CD4-positive, alpha-beta T cell treated with Interleukin-4 for 4 hours (primary cell): ENCODE data around the gene MINDY2.
"Not testable (repeated sequence)": the region's sequence is repeated elsewhere in the genome, so short reads cannot be mapped to it uniquely, and the experiment has no call there.

Source experiments
- DNase-seq: peaks from one replicate; pipeline ENCODE4 v3.0.0-alpha.2; 2020

The MINDY2 gene

DNA sequence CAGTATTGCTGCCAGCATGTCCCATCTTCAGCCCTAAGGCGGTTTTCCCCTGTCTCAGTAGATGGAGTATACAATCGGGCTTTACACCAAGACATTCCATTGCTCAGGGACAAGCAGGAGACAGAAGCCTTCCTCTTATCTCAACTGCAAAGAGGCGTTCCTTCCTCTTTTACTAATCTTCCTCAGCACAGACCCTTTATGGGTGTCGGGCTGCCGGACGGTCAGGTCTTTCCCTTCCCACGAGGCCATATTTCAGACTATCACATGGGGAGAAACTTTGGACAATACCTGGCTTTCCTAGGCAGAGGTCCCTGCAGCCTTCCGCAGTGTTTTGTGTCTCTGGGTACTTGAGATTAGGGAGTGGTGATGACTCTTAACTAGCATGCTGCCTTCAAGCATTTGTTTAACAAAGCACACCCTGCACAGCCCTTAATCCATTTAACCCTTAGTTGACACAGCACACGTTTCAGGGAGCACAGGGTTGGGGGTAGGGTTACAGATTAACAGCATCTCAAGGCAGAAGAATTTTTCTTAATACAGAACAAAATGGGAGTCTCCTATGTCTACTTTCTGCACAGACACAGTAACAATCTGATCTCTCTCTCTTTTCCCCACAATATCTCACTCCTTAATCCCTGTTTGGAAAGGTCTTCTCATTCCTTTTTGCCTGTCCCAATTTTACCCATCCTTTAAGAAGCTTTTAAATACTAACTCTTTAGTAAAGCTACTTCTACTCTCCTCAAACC is 62.8 kb downstream of the MINDY2 start:
- DNase-seq: not testable (repeated sequence)

DNA sequence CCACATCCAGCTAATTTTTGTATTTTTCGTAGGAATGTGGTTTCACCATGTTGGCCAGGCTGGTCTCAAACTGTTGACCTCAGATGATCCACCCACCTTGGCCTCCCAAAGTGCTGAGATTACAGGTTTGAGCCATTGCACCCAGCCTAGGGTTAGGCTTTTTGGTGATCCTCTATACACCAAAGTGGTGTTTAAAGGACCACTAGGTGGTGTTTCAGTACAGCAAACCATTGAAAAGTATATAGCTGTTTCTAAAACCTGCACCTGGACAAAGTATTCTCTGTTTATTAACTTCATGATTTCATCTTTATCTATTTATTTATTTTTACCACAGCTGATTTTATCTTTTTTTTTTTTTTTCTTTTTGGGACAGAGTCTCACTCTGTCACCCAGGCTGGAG is 68.4 kb downstream of the MINDY2 start:
- DNase-seq: no peak

DNA sequence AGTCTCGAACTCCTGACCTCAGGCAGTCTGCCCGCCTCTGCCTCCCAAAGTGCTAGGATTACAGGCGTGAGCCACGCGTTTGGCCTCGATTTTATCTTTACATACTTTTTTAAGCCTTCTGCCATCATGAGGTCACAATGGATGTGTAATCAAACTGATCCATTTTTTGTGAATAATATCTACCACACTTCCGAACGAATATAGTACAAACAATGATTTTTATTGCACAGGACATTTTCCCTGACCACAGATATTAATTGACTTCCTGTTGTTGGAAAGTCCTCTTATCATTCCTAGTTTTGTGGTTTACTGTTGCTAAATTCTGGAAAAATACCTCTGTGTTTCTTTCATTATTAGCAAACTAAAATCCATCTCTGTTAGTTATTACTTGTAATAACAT is 68.9 kb downstream of the MINDY2 start:
- no peak for DNase-seq

DNA sequence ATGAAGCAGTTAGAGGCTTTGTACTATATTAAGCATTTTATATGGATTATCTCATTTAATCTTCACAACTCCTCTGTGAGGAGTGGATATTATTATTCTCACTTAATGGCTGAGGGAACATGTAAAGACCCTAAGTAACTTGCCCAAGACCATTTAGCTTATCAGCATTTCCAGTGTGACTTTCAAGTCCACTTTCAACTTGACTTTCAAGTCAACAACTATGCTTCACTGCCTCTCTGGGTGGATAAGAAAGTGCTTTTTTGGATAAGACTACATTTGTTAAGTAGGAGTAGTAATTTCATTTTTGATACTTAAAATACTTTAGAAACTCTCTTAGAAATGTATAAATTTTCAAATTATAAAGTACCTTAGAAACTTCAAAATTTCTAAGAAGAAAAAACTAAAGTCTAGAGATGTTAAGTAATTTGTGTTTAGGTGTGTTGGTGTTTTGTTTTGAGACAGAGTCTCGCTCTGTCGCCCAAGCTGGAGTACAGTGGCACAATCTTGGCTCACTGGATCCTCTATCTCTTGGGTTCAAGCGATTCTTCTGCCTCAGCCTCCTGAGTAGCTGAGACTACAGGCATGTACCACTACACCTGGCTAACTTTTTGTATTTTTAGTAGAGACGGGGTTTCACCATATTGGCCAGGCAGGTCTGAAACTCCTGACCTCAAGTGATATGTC is 71.8 kb downstream of the MINDY2 start:
- no peak for DNase-seq

DNA sequence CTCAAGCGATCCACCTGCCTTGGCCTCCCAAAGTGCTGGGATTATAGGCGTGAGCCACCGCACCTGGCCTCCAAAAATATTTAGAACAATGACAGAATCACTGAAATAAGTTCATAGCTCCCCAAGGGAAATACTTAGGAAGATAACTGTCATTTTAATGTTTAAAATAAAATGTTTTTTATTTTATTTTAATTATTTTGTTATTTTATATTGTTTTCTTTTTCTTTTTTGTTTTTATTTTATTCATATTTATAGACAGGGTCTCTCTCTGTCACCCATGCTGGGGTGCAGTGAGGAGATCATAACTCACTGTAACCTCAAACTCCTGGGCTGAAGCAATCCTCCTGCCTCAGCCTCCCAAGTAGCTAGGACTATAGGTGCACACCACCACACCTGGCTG is 80.1 kb downstream of the MINDY2 start:
- DNase-seq: not testable (repeated sequence)

DNA sequence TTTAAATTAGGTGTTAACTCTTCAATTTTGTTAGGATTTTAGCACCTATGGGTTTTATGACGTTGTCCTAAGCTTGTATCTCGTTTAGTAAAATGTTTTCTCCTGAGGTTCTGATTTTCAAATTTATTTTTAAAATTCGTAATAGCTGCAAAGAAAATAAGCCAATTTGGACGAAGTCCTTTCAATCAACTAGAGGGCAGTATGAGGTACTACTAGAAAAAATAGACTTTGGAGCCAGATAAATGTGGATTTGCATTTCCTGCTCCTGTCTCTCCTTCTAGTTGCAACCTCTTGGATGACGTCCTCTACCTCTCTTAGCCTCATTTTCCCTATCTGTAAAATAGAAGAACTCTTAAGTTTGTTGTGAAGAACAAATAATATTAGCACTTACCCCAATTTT is 81.2 kb downstream of the MINDY2 start:
- DNase-seq: no peak

DNA sequence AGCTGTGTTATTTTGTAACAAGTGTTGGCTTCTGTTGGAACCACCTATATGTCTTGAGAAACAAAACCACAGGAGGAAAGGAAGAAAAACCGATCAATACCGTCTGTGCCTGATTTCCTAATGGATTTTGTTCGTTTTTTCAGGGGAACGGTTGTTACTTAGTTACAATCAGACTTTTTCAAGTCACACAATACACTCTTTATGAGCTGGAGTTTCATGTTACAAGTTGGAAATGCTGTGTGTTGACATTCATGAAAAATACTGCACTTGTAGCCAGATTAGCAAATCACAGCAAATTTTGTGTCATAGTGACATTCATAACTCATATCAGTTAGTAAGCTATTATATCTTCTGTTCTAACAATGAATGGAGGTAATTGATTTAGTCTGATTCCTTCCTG is 83.5 kb downstream of the MINDY2 start:
- no peak for DNase-seq

DNA sequence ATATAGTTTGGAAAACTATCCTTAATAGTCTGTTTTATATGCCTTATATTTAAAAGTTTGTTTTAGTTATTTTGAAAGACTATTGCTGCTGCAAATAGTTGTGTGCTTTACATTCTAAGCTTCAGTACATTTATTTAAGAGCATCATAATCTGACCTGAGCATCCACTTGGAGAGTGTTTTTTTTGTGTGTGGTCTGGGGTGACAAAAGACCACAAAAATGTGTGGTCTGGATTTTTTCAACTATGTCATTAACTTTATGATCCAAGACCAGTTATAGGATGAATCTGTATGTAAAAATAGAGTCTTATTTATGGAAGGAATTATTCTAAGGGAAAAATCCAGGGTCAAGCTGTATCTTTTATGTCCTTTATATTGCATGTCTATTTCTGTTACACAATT is 85.0 kb downstream of the MINDY2 start:
- no peak for DNase-seq

DNA sequence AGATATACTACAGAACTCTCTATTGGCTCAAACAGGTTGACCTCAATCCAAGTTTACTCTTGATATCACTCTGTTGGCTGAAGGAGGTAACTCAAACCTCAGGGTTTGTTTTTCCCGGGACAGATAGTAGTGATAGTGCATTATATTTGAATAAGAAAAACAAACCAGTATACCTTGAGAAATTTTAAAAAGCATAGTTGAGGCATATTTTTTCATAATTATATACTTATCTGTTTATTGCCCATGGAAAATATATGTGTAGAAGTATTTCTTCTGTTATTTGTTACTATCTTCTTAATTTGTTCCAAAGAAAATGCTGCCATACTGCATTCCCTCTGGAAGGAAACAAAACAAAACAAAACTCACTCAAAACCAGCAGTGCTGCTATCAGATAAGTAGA is 85.5 kb downstream of the MINDY2 start:
- not testable (repeated sequence) for DNase-seq

DNA sequence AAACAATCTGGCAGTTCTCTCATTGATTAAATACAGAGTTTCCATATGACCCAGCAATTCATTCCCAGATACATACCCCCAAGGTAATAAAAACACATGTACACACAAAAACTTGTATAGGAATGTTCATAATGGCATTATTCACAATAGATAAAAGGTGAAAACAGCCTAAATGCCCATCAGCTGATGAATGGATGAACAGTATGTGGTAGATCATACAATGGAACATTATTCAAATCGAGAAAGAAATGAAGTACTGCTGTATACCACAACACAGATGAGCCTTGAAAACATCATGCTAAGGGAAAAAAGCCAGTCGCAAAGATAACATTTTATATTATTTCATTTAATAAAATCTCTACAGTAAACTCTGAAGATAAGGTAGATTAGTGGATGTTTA is 91.2 kb downstream of the MINDY2 start:
- DNase-seq: no peak

DNA sequence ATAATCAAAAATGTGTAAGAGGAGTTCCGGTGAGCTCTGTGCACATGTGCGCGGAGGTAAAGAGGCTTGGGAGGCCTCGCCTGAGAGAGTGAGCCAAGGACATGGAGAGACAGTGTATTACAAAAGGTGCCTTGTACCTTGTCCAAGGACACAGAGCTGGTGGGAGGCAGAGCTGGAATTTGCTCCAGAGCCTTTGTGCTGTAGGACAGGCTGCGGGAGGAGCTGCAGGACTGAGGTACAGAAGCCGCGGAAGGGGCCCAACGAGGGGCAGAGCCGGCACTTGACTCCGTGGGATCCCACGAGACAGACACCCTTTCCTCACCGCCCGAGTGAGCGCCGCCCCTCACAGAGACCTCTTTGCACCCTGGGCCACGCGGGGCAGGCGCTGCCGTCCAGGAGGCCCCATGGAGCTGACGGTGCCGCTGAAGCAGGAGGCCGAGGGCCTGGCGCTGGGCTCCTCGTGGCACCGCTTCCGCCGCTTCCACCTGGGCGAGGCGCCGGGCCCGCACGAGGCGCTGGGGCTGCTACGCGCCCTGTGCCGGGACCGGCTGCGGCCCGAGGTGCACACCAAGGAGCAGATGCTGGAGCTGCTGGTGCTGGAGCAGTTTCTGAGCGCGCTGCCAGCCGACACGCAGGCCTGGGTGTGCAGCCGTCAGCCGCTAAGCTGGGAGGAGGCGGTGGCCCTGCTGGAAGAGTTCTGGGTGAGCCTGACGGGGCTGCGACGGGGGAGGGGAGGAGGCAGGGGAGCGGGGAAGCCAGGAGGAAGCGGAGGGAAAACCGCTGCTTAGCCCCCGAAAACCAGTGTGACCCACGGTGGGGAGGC is 93.7 kb downstream of the MINDY2 start:
- DNase-seq: no peak

DNA sequence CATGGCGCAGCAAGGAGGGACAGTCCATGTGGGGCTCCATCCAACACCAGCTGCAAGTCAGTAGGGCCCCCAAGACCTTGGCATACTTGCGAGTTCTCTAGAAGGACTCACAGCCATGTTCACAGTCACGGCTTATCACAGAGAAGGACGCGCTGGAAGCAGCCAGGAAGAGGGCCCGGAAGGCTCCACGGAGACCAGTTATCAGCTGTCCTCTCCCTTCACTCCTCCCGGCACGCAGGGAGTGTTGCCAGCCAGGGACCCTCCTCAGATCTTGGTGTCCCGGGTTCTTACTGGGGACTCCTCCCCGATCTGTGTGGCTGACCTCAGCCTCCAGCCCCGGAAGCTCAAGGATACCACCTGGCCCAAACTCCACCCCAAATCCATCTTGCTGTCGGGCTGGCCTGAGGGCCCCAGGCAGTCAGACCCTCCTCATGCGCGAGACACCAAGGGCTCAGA is 94.4 kb downstream of the MINDY2 start:
- DNase-seq: no peak

DNA sequence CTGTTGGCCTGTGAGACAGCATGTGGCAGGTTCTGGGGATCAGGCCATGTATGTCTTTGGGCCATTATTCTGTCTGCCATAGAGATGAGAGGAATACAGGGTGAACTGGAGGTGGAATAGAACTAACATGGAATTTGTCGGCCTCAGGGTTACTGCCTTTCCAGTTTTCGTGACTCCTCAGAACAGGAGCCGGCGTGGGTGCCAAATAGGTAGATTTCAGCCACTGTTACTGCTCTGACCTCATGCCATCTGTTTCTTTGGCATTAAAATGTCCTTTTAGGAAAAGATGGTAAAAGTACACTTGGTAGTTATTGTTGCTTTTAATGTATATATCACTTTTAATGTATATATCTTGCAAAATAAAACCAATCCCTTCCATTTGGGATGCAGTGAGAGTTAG is 96.8 kb downstream of the MINDY2 start:
- no peak for DNase-seq

DNA sequence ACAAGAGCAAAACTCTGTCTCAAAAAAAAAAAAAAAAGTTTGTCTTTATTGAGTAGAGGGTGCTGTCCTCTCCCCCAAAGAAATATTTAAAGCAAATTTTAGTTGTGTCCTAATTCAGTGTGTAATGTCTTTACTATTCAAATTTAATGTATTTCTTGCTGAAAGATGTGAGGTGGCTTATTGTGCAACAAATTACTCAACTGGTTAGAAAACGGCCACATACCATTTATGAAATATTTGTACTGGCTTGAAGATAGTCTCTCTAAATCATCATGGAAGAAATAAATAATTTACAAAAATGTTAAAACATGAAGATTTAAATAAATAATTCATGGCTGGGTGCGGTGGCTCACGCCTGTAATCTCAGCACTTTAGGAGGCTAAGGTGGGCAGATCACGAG is 99.3 kb downstream of the MINDY2 start:
- no peak for DNase-seq

DNA sequence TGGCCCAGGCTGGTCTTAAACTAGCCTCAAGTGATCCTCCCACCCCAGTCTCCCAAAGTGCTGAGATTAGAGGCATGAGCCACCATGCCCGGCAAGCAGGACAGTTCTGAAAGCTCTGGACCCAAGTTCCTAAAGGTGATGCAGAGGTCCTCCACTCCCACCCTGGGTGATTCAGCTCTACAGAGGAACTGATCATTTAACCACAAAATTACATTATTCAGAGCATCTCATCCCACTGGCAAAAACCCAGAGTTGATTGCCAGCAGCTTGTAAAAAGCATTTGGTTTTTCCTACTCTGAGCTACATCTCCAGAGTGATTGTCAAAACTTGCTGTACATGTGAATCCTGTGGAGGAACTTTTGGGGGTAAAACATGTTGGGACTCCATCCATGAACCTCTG is 102.2 kb downstream of the MINDY2 start:
- no peak for DNase-seq

DNA sequence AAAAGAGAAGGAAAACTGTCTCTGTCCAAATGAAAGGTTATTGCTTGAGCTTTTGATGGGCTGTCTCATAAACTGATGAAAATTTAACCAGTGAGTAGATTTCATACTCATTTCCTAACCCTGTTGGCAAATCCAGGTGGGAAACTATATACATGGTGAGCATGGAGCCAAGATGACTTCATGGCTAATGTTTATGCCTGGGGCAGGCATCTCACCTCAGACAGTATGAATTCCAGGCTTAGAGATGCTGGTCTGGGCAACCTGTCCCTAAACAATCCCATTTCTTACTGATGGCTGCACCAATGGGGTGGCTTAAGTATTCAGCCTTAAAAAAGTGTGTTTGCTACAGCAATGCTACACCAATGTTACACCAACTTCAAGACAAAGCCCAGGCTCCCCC is 104.2 kb downstream of the MINDY2 start:
- DNase-seq: no peak

DNA sequence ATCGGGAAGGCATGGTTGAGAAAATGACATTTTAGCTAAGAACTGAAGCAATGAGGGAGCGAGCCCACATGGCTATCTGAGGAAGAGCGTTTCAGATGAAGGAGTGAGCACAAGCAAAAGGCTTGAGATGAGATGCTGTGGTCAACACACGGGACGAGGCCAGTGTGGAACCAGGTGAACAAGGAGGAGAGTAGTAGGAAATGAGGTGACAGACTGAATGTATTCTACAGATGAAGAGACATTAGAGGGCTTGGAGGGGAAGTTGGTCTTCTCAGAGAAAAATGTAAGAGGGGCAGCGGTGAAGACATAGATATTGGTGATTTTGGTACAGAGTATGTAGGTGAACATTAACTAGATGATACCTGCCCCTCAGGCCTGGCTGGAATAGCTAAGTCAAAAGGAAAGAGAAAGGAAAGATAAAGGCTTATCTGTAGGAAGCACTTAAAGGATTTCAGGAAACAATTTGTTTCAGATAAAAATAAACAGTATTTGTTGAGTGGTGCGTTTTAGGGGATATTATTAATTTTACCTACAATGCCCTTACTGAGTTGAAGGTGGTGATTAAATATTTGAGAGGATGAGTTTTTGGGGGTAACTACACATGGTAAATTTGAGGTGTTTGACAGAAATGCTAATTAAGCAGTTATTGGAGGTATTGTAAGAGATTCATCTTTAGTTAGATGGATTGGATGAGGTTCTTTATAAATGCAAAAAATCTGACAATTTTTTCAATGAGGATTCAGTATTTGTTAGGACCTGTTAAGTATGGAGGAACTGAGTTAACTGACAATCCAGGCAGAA is 105.4 kb downstream of the MINDY2 start:
- DNase-seq: no peak

DNA sequence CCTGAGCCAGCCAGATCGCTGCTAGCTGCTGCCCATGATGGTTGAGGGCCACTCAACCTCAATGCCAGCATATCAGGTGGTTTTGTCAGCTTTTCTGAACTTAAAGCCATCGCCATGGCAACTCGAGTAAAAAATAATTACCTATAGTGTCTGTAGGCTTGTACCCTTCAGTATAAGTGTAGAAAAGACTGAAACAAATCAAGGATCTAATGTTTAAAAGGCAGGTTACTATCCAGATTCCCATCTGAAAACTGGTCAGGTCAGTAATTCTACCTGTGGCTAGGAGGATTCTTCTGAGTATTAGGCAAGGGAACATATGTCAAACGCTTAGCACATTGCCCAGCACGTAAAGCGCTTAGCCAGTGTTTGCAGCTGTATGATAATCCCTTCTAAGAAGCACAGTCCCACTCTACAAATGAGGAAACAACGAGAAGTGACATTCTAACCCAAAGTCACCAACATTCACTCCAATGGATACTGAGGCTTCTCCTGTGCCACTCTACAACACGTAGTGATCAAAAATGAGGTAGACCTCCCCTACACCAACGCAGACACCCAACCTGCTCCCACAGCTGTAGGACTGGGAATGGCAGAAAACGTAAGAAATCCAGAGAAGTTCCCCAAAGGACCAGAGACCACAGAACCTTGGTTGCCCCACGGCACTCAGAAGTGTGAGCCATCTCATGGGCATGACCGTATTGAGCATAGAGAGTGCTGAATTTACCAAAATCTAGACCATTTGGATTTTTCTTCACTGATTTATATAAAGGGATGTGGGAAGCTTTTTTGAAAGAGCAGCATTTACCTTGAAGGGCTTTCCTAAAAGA is 107.1 kb downstream of the MINDY2 start:
- DNase-seq: no peak

DNA sequence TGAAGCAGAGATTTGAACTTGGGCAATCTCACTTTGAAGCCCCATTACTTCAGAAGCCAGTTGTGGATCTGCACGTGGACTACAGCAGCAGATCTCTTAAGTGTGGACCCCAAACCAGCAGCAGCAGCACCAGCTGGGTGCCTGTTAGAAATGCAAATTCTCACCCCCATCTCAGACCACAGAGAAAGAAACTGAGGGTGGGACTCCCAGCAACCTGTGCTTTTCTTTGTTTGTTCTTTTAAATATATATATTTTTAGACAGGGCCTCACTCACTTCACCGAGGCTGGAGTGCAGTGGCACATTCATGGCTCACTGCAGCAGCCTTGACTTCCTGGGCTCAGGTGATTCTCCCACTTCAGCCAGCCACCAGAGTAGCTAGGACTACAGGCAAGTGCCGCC is 109.2 kb downstream of the MINDY2 start:
- DNase-seq: no peak

DNA sequence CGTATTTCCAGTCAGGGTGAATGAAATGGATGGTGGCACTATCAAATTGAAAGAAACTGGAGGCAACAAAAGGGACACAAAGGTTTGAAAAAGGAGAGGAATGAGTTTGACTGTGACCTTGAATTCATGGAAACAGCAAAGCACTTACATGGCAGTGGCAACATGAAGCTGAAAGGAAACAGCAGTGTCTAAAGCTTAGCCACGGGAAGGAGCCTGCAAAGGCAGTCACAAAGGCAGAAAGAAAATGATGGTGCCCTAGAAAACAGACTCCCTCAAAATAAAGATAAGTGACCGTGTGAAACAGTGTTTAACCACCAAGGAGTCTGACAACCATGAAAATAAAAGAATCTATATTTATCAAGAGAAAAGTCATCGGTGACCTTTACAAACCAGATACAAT is 111.1 kb downstream of the MINDY2 start:
- no peak for DNase-seq

DNA sequence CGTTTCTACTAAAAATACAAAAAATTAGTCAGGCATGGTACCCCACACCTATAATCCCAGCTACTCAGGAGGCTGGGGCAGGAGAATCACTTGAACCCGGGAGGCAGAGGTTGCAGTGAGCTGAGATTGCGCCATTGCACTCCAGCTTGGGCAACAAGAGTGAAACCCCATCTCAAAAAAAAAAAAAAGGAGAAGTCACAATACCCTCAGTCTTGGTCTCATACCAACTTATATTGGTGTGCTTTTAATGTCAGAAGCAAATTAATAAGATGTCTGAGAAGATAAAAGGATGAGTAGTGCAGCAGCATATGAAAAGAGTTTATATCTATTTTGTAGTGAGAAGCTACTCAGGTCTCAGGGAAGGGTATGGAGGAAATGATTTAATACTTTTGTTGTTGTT is 112.8 kb downstream of the MINDY2 start:
- not testable (repeated sequence) for DNase-seq

DNA sequence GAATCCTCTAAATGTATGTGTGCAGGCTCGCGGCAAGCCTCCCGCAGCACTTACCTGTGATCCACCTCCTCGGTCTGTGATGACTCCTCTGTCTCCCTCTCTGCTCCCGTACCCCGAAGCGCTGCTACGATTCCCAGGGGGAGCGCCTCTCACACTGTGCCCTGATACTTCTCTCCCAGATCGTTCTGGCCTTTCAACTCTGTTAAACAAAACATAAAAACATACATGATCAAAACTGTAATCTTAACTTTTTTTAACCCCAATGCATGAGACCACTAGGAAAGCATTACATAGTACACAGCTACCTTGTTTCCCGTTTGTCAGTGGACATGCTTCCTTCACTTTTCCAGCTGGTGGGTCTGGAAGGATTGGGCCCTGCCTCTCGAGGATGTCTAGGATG is 115.8 kb downstream of the MINDY2 start:
- no peak for DNase-seq
